HG02885 (cell line): ENCODE results near the gene LRR1.
A peak's percentile ranks its signal among the peaks of the same experiment; 100 is the strongest.
"Not testable (repeated sequence)": the region's sequence is repeated elsewhere in the genome, so short reads cannot be mapped to it uniquely, and the experiment has no call there.

Experiments
- ATAC-seq: cut with Tn5 transposase; IDR thresholded peaks from one replicate; pipeline ENCODE4 v1.9.1; 2021; ENCODE audit warnings: mild to moderate bottlenecking; ENCODE audit not compliant: unreplicated experiment, poor library complexity

Gene LRR1

DNA sequence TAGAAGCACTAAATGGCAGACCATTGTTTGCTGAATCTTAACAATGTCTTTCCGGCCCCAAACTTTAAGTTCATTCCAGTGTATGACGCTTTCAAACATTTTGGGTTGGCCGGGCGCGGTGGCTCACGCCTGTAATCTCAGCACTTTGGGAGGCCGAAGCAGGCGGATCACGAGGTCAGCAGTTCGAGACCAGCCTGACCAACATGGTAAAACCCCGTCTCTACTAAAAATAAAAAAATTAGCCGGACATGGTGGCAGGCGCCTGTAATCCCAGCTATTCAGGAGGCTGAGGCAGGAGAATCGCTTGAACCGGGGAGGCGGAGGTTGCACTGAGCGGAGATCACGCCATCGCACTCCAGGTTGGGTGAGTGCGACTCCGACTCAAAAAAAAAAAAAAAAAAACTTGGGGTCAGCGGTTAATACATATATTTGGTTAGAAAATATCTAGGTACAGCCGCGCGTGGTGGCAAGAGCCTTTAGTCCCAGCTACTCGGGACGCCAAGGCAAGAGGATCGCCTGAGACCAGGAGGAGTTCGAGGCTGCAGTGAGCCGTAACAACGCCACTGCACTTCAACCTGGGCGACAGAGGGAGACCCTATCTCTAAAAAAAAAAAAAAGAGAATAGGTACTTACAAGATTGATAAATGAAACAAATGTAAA is 13.6 kb upstream of the LRR1 start:
- not testable (repeated sequence) for ATAC-seq

DNA sequence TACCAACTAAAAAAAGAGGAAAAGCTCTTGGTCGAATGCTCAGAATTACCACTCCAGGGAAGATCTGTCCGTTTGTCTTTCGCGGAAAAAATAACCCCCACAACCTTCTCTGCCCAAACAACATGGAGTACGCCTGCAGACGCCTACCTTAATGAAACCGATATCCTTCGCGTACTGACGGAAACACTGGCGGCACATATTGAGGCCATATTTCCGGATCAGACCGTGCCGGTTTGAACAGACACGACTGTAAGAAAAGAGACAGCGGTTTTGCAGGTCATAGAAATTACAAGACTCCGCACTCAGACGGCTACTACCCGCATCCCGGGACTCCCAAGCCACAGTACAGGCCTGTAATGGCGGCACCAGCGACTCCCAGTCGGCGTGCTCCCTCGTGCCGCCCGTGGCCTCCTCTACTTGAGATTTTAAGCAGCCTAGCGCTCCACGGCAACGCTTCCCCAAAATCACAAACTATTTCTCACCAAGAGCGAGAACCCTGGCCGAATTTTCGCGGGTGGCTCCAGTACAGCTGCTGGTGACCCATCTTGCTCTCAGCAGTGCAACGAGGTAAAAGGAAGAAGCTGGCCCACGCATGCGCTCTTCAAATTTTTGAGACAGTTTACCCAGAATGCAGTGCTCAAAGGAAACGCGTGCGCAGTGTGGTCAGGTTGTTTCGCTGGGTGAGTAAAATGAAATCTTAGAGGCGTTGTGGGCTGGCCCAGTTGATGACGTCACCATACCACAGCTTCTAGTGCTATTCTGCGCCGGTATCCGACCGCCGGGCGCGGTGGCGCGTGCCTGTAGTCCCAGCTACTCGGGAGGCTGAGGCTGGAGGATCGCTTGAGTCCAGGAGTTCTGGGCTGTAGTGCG is 12.7 kb upstream of the LRR1 start, which contains the start of gene RPS29:
Gene RPS29 (minus strand): TSS at position 578 of the 870 bp plus-strand sequence. CDS start 34 bp downstream, at position 544.
- peak; percentile 89 for ATAC-seq

DNA sequence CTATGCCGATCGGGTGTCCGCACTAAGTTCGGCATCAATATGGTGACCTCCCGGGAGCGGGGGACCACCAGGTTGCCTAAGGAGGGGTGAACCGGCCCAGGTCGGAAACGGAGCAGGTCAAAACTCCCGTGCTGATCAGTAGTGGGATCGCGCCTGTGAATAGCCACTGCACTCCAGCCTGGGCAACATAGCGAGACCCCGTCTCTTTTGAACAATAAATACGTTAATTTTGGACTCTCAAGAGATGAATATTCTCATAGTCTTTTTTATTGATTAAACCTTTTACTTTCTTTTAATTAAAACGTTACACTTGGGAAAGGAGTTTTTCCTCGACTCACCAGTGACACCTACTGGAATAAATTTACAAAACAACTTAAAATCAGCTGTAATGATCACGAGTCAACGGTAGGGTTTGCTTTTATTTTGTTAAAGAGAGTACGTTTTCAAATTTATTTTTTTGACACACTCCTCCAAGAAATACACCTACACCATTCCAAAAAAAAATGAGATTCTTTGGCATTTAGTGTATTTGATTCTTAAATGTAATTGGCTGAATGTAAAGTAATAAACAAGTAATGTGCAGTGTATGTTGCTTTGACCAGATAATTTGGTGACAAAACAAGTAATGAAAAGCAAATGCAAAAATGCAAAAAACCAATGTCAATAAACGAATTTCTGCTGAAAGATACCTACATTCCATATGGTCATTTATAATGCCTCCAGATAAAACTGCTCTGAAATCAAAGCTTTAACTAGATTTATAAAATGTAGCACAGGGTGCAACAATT is 11.9 kb upstream of the LRR1 start:
- peak; percentile 24 for ATAC-seq

DNA sequence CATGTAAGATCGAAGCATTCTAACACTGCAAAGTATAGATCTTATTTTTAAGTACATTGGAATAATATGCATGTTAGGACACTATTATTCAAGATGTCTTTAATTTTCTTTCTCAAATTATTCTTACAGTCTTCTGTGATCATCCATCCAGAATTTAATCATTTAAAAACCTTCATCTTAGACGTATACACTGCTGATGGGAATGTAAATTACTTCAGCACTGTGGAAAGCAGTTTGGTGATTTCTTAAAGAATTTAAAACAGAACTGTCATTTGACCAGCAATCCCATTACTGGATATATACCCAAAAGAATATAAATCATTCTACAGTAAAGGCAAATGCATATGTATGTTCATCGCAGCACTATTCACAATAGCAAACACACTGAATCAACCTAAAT is 9.4 kb upstream of the LRR1 start:
- ATAC-seq: no peak

DNA sequence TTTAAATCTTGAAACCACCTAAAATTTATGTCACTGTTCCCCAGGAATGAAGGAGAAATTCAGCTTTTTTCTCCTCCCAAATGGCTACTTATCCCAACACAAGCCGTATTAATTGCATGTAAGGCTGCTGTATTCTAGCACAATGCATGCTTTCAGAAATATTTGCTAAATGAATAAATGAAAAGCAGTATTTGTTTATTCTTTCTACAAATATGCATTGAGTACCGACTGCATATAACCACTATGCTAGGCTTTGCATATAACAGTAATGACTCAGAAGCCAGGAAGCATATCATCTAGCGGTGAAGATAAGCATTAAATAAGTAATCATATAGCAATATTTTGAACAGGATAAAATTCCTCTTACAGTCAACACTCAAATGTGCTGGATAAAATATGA is 5.7 kb upstream of the LRR1 start:
- ATAC-seq: peak; percentile 36

DNA sequence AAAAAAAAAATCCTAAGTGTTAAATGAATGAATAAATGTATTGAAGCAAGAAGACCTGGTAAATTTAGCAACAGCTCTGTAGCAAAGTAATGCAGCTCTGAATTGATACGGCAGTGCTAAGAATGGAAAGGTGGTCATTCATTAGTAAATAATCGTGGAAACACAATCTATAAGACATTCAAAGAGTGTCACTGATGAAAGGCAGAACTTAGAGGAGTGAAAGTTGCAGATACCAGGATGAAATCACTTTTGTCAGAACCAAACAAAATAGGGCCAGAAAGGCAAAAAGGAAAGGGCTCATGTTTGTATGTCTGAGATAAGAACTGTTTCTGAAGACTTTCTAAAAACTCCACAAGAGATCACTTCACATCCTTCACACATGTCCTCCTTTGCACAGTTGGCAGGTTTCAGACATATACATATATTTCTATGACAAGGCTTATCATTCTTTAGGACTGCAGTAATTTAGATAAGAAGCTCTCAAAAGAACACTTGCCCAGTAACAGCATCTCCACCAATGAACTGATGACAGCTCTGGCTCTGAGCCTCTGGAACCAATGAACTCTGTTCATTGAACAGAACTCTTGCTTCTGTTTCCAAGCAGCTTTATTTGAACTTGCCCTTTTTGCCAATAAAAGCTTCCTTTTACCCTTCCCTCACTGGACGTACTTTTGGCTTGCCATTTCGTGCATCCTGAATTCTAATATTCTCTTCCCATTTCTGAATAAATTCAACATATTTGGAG is 4.2 kb upstream of the LRR1 start:
- ATAC-seq: peak; percentile 34

DNA sequence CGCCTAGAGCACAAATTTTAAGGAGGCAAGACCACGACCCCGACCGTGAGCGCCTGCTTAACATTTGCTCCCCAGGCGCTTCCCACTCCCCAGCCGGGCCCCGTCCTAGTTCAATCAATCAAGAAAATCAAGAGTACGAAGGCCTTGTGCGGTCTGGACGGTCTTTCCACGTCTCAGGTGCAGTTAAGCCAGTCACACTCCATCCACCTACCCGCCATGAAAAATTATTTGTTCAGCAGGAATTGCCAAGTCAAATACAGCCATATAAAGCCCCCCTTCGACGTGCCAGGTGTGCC is 603 bp upstream of the LRR1 start:
- no peak for ATAC-seq

DNA sequence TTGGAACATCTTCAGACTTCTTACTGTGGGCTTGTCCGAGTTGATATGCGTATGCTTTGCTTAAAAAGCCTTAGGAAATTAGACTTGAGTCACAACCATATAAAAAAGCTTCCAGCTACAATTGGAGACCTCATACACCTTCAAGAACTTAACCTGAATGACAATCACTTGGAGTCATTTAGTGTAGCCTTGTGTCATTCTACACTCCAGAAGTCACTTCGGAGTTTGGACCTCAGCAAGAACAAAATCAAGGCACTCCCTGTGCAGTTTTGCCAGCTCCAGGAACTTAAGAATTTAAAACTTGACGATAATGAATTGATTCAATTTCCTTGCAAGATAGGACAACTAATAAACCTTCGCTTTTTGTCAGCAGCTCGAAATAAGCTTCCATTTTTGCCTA is 8.8 kb downstream of the LRR1 start:
- ATAC-seq: no peak

DNA sequence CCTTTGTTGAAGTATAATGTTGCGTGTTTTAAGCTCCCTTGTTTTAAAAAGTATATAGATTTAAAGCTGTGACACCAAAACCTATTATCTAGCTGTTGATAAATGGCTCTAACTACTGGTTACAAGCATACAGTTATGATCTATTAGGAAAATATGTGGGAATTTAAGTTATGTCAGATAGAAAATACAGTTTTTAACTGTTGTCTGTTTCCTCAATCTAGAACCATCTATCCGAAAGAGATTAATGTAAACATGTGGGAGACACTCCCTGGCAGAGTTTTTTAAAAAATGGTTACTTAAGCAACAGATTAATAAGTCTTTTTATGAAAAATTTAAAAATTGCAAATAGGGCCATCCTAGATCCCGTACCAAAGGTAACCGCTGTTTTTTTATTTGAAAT is 13.5 kb downstream of the LRR1 start:
- no peak for ATAC-seq

DNA sequence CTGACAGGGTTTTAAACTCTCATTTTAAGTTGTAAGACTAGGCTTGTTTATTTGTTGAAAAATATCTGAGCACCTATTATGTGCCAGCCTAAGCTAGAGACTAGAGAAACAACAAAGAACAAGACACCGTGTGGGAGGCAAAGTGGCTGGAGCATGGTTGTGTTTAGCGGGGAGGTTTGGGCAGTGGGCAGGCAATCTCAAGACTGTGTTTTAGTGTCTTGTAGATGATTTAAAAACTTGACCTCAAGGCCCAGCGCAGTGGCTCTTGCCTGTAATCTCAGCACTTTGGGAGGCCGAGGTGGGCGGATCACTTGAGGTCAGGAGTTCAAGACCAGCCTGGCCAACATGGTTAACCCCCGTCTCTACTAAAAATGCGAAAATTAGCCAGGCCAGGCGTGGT is 13.9 kb downstream of the LRR1 start:
- ATAC-seq: no peak

DNA sequence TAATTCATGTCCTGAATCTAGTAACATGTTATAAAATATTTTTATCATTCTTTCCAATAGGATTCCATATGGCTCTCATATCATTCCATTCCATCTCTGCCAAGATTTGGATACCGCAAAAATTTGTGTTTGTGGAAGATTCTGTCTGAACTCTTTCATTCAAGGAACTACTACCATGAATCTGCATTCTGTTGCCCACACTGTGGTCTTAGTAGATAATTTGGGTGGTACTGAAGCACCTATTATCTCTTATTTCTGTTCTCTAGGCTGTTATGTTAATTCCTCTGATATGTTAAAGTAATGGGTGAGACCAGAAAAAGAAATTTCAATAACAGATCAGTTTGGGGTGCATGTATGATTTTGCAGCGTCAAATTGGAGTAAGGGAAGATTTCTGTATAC is 15.5 kb downstream of the LRR1 start:
- ATAC-seq: no peak

DNA sequence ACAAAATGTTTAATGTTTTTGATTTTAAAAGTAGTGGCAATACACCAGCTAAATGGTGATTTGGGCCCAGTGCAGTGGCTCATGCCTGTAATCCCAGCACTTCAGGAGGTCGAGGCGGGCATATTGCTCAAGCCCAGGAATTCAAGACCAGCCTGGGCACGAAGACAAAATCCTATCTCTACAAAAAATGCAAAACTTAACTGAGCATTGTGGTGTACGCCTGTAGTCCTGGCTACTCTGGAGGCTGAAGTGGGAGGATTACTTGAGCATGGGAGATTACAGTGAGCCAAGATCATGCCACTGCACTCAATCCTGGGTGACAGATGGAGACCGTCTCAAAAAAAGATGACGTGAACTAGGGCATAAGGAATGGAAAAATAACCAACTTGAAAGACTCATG is 17.0 kb downstream of the LRR1 start:
- ATAC-seq: no peak

DNA sequence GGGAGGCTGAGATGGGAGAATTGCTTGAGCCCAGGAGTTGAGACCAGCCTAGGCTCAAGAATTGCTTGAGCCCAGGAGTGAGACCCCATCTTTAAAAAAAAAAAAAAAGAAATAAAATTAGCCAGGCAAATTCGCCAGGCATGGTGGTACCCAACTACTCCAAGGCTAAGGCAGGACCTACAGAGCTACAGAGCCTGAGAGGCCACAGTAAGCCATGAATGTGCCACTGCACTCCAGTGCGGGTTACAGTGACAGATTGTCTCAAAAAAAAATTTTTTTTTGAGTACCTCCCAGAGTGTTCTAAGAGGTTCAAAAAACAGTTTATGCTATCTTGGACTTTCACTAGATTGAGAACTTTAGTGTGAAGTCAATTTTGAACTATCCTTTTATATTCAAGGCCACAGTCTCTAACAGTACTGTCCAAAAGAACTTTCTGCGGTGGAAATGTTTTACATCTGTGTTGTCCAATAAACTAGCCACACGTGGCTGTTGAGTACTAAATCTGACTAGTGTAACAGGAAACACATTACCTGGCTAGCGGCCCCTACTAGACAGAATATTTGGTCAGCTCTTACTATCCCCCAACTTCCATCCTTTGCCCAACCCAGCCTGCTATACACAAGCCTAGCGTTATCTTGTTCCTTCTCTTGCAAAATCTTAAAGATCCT is 19.2 kb downstream of the LRR1 start:
- no peak for ATAC-seq

DNA sequence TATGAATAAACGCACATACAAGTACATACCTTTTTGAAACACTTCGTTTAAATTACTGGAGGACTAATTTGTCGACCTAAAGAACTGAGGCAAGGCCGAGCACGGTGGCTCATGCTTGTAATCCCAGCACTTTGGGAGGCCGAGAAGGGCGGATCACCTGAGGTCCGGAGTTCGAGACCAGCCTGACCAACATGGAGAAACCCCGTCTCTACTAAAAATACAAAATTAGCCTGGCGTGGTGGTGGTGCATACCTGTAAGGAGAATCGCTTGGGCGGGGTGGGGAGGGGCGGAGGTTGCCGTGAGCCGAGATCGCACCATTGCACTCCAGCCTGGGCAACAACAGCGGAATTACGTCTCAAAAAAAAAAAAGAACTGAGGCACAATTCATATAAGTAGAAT is 20.5 kb downstream of the LRR1 start:
- not testable (repeated sequence) for ATAC-seq

DNA sequence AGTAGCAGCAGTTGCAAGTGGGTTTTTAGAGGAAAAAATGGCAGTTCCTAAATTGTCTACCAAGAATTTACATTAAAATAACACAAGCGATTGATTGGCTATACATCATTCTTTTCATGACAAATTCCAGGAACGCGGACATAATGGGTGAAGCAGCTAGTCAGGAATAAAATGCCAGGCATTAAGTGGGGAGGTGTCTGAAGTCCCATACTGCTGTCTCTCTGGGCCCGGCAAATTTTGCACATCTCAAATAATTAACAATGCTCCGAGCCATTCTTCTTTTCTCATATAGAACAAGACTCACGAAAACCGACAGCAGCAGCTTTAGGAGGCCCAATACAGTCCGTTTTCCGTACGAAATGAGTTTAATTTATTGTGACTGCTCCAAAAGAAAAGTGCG is 21.0 kb downstream of the LRR1 start:
- ATAC-seq: no peak

DNA sequence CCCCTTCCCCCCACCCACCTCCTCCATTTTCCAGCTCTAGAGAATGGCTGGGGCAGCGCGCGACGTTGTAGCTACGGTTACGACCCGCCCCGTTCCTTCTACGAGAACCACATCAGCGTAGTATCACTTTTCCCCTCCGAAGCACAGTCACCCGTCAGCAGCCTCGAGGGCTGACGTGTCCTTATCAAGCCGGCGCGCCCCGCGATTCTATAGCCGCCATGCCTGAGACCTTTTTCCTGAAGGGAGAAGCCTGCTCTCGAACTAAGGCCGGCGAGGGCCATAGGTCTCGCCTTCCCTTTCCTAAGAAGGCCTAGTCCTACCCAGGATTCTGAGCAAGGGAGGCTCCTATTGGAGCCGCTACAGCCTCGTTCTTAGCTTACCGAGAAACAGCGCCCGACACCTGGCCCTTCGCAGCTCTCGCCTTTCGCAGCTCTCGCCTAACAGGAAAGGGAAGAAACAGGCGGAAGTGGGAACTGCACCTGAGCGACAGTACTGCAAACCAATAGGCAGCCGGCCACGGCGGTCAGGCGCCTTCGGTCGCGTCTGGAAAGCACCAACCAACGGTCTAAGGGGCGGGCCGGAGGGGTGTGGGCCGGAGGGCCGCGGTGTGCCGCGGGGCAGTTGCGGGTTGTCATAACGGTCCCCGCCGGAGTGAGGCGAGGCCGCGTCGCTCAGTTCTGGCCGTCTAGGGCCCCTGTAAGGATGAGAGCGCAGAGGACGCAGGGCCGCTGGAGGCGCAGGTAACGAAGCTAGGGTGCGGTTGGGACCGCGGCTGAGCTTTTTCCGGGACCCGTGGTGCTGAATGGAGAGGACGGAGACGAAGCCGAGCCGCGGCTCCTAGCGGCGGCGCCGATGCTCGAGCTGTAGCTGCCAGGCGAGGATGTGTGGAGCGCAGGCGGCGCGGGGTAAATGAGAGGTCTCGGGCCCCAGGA is 21.7 kb downstream of the LRR1 start, which contains the start of the genes MGAT2 and RPL36AL:
Gene MGAT2 (plus strand): TSS at position 618 of the 932 bp plus-strand sequence. CDS start 470 bp downstream, outside the sequence.
Gene RPL36AL (minus strand): TSS at position 445 of the 932 bp plus-strand sequence. CDS start 1,522 bp downstream, outside the sequence.
- peak; percentile 93 for ATAC-seq

DNA sequence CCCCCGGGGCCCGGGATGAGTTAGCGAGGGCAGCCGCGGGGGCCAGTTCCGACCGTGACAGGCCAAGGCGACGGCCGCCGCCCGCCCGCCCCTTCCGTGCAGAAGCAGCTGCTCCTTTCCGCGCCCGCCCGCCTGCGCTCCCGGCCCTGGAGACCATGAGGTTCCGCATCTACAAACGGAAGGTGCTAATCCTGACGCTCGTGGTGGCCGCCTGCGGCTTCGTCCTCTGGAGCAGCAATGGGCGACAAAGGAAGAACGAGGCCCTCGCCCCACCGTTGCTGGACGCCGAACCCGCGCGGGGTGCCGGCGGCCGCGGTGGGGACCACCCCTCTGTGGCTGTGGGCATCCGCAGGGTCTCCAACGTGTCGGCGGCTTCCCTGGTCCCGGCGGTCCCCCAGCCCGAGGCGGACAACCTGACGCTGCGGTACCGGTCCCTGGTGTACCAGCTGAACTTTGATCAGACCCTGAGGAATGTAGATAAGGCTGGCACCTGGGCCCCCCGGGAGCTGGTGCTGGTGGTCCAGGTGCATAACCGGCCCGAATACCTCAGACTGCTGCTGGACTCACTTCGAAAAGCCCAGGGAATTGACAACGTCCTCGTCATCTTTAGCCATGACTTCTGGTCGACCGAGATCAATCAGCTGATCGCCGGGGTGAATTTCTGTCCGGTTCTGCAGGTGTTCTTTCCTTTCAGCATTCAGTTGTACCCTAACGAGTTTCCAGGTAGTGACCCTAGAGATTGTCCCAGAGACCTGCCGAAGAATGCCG is 22.6 kb downstream of the LRR1 start:
- ATAC-seq: peak; percentile 31
